ENCODE results near the gene UBE2H. TPM values are rescaled to one million over a fixed set of nuclear protein-coding genes. Genes with fewer than 3 reads are reported as not detected.

UBE2H gene
- total and polyA plus RNA-seq, 10 of the 15 experiments (the other 5 are each of a cell fraction or from before 2014, with no cell fraction given), result 15.6 to 75.5 (median 32.8) TPM

DNA sequence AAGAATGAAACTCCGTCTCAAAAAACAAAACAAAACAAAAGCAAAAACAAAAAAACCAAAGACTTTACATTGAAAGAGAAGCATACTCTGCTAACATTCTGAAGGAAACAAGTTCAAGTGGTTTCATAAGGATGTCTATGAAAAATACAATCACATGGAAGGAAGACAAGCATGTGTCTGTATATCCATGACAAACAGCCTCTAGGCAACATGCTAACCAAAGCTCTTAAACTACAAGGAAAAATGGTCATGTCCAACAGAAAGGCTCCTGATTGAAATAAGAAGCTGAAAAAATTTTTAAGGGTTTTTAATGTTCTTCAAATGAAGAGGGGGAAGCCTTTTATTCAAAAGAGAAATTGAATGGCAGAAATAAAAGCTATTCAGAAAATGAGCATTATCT lies 64.9 kb downstream of the UBE2H start:
- peaks cover 0 to 5% of the 10 kb centered on the region in 2 experiments; a peak in 1 of 4 replicates for H3K36me3 ChIP-seq (ENCODE audit: control insufficient read depth in 2 of 2, insufficient read depth in 2 of 2, low read length in 1 of 2)
- H3K9me3 ChIP-seq (replicated peaks; ENCODE audit: control insufficient read depth, insufficient read depth, low read length), result no peaks in the 10 kb centered on the region
- DNase-seq (ENCODE audit: low read depth, low spot score), result no peak
- no peak overlapping the region for H3K27ac ChIP-seq (ENCODE audit: control insufficient read depth, insufficient read depth)
- no peak overlapping the region for H3K9ac ChIP-seq (ENCODE audit: control insufficient read depth, insufficient read depth, low read length)
- POLR2A ChIA-PET, result interaction anchor here (0.6 to 0.9 kb wide), 2 partner anchors 10 to 11 kb away, joined by 6 read pairs; no protein-coding TSS in a partner anchor
- H2AFZ ChIP-seq (ENCODE audit: control insufficient read depth, low read depth, low read length), result no peak overlapping the region
- 54% methylated on average over 1 of the region's 1 CpG for WGBS (ENCODE audit: insufficient coverage, insufficient replicate concordance, low lambda C conversion rate, missing lambda C conversion rate)
- intact Hi-C loops (cut with micrococcal nuclease; ENCODE audit: unreplicated experiment) (no loop called here), in situ Hi-C loops (cut with MboI) (no loop called here)
- no peak for FAIRE-seq
- CTCF ChIA-PET, result interaction anchor here (0.9 kb wide), 1 partner anchor 10 kb away, joined by 3 read pairs; no protein-coding TSS in a partner anchor
- no peaks in the 10 kb centered on the region for H3K79me2 ChIP-seq (ENCODE audit: control insufficient read depth, insufficient read depth, low read length)
- no TSS peak for BruUV-seq (replicated peaks)
- H3K27me3 ChIP-seq (replicated peaks in 1 of 2; ENCODE audit: control insufficient read depth in 2 of 2, insufficient read depth in 2 of 2, low read length in 1 of 2), result no peaks in the 10 kb centered on the region
- no peaks in the 10 kb centered on the region for H4K20me1 ChIP-seq (ENCODE audit: control insufficient read depth, insufficient read depth)
- no peaks in the 10 kb centered on the region for H3K4me1 ChIP-seq (ENCODE audit: control insufficient read depth, insufficient read depth, low read length)
- H3K4me3 ChIP-seq, result no peak overlapping the region
- TF ChIP-seq RFX5 (IDR thresholded peaks at IDR 0.05; ENCODE audit: low read depth, low read length) (no peak), CBFB (IDR thresholded peaks at IDR 0.05; ENCODE audit: low read depth) (no peak), RBBP5 (conservative IDR thresholded peaks at IDR 0.05) (no peak), SRF (IDR thresholded peaks at IDR 0.05; ENCODE audit: low read depth in 2 of 2, low read length in 2 of 2) (no peak), NR2F1 (conservative IDR thresholded peaks at IDR 0.05) (no peak)
- TF ChIP-seq, protein P1, sequence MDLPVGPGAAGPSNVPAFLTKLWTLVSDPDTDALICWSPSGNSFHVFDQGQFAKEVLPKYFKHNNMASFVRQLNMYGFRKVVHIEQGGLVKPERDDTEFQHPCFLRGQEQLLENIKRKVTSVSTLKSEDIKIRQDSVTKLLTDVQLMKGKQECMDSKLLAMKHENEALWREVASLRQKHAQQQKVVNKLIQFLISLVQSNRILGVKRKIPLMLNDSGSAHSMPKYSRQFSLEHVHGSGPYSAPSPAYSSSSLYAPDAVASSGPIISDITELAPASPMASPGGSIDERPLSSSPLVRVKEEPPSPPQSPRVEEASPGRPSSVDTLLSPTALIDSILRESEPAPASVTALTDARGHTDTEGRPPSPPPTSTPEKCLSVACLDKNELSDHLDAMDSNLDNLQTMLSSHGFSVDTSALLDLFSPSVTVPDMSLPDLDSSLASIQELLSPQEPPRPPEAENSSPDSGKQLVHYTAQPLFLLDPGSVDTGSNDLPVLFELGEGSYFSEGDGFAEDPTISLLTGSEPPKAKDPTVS (IDR thresholded peaks at IDR 0.05; ENCODE audit: low read depth, low read length), result no peak
- no peak overlapping the region for H3K4me2 ChIP-seq (ENCODE audit: control insufficient read depth, insufficient read depth)
- RAD21 ChIA-PET (ENCODE audit: unreplicated experiment), result no interaction called here
- ATAC-seq, result no peak
- SMC1A ChIA-PET (ENCODE audit: uncharacterized antibody, unreplicated experiment), result interaction anchor here (1.3 to 1.8 kb wide), 3 partner anchors 11 to 121 kb away, joined by 3 to 7 read pairs (median 6); no protein-coding TSS in a partner anchor

DNA sequence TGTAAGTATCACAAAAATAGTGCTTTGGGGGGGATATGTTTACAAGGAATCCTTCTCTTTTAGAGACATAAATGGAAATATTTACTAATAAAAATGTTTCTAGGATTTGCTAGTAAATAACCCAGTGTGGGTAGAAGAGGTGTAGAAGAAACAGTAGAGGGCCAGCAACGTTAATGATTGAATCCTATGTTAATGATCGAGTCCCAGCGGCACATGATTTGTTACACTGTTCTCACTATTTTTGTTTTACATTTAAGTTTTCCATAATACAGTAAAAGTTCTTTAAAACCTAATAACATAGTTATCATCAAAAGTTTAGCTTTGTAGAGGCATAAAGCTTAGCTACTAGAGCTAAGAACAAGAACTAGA lies 66.0 kb downstream of the UBE2H start:
- no peak for FAIRE-seq
- no TSS peak for BruUV-seq (replicated peaks)
- in situ Hi-C loops (cut with MboI), result no loop called here
- no peak for TF ChIP-seq HDAC2 (IDR thresholded peaks at IDR 0.05)
- TF ChIP-seq, protein P2, sequence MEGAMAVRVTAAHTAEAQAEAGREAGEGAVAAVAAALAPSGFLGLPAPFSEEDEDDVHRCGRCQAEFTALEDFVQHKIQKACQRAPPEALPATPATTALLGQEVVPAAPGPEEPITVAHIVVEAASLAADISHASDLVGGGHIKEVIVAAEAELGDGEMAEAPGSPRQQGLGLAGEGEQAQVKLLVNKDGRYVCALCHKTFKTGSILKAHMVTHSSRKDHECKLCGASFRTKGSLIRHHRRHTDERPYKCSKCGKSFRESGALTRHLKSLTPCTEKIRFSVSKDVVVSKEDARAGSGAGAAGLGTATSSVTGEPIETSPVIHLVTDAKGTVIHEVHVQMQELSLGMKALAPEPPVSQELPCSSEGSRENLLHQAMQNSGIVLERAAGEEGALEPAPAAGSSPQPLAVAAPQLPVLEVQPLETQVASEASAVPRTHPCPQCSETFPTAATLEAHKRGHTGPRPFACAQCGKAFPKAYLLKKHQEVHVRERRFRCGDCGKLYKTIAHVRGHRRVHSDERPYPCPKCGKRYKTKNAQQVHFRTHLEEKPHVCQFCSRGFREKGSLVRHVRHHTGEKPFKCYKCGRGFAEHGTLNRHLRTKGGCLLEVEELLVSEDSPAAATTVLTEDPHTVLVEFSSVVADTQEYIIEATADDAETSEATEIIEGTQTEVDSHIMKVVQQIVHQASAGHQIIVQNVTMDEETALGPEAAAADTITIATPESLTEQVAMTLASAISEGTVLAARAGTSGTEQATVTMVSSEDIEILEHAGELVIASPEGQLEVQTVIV (IDR thresholded peaks at IDR 0.05; ENCODE audit: borderline replicate concordance, partially characterized antibody), result no peak
- no peak for TF ChIP-seq CHD4 (IDR thresholded peaks at IDR 0.05)
- TF ChIP-seq MXI1 (IDR thresholded peaks at IDR 0.05; ENCODE audit: low read depth, low read length), result no peak
- no peak for TF ChIP-seq POLR2AphosphoS2 (IDR thresholded peaks at IDR 0.05; ENCODE audit: low read depth, low read length)
- no peak for TF ChIP-seq NFYB (IDR thresholded peaks at IDR 0.05; ENCODE audit: insufficient read depth, low read depth, low read length)
- no peak for TF ChIP-seq SP1 (IDR thresholded peaks at IDR 0.05; ENCODE audit: low read depth, low read length)
- no peak for TF ChIP-seq SMAD5 (IDR thresholded peaks at IDR 0.05; ENCODE audit: low read depth)

More for the DNA sequence above, 66.0 kb downstream of the UBE2H start:
- Histone ChIP-seq H3K4me1 (ENCODE audit: control insufficient read depth, insufficient read depth, low read length) (no peaks in the 10 kb centered on the region), H3K9me3 (replicated peaks; ENCODE audit: control insufficient read depth, insufficient read depth, low read length) (no peaks in the 10 kb centered on the region), H3K79me2 (ENCODE audit: control insufficient read depth, insufficient read depth, low read length) (no peaks in the 10 kb centered on the region), H3K9ac (ENCODE audit: control insufficient read depth, insufficient read depth, low read length) (no peak overlapping the region), H3K4me3 (no peak overlapping the region), H3K36me3 (ENCODE audit: control insufficient read depth in 2 of 2, insufficient read depth in 2 of 2, low read length in 1 of 2) (peaks cover 0 to 5% of the 10 kb centered on the region in 2 experiments; a peak in 1 of 4 replicates), H3K27me3 (replicated peaks in 1 of 2; ENCODE audit: control insufficient read depth in 2 of 2, insufficient read depth in 2 of 2, low read length in 1 of 2) (no peaks in the 10 kb centered on the region), H4K20me1 (ENCODE audit: control insufficient read depth, insufficient read depth) (no peaks in the 10 kb centered on the region), H2AFZ (ENCODE audit: control insufficient read depth, low read depth, low read length) (no peak overlapping the region), H3K27ac (ENCODE audit: control insufficient read depth, insufficient read depth) (no peak overlapping the region), H3K4me2 (ENCODE audit: control insufficient read depth, insufficient read depth) (no peak overlapping the region)
- DNase-seq (ENCODE audit: low read depth, low spot score) (no peak), ATAC-seq (no peak)
- intact Hi-C loops (cut with micrococcal nuclease; ENCODE audit: unreplicated experiment), result no loop called here
- ChIA-PET RAD21 (ENCODE audit: unreplicated experiment) (no interaction called here), POLR2A (interaction anchor here (0.7 to 0.9 kb wide), 3 partner anchors 12 to 71 kb away, joined by 4 to 11 read pairs (median 6); no protein-coding TSS in a partner anchor), CTCF (interaction anchor here (0.9 kb wide), 1 partner anchor 11 kb away, joined by 3 read pairs; no protein-coding TSS in a partner anchor), SMC1A (ENCODE audit: uncharacterized antibody, unreplicated experiment) (interaction anchor here (1.7 to 1.8 kb wide), 2 partner anchors 16 to 123 kb away, joined by 6 to 7 read pairs; no protein-coding TSS in a partner anchor)
- 98% methylated on average over 3 of the region's 3 CpGs for WGBS (ENCODE audit: insufficient coverage, insufficient replicate concordance, low lambda C conversion rate, missing lambda C conversion rate)

All from GM12878 (cell line).